ENCODE data around the gene LDLR.

DNA sequence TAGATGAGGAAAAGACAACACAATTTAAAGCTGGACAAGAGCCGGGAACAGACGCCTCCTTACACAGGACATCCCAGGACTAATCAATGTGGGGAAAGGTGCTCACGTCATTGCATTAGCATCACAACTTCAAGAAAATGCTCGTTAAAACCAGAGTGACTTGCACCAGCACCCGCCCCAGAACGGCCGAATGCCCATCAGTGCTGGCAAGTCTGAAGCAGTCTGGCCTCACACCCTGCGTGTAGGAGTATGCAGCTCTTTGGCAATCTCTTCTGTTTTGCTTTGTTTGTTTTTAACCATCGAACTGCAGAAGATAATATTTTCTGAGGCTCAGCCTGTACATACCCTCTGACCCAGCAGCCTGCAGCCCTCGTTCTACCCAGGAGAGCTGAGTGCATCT lies 44.8 kb upstream of the LDLR start:
- TF ChIP-seq CTCF (IDR thresholded peaks at IDR 0.05) (no peak), EP300 (IDR thresholded peaks at IDR 0.05) (no peak)

Data from tibial nerve (tissue), 4 donors.